GM21825 (cell line): Measurements from ENCODE around the gene THYN1.
A peak's percentile ranks its signal among the peaks of the same experiment; 100 is the strongest.

ENCODE experiments used
- ATAC-seq: cut with Tn5 transposase; IDR thresholded peaks from one replicate; pipeline ENCODE4 v1.9.1; 2021; ENCODE audit warnings: mild to moderate bottlenecking, moderate library complexity; ENCODE audit not compliant: unreplicated experiment

Gene THYN1

DNA sequence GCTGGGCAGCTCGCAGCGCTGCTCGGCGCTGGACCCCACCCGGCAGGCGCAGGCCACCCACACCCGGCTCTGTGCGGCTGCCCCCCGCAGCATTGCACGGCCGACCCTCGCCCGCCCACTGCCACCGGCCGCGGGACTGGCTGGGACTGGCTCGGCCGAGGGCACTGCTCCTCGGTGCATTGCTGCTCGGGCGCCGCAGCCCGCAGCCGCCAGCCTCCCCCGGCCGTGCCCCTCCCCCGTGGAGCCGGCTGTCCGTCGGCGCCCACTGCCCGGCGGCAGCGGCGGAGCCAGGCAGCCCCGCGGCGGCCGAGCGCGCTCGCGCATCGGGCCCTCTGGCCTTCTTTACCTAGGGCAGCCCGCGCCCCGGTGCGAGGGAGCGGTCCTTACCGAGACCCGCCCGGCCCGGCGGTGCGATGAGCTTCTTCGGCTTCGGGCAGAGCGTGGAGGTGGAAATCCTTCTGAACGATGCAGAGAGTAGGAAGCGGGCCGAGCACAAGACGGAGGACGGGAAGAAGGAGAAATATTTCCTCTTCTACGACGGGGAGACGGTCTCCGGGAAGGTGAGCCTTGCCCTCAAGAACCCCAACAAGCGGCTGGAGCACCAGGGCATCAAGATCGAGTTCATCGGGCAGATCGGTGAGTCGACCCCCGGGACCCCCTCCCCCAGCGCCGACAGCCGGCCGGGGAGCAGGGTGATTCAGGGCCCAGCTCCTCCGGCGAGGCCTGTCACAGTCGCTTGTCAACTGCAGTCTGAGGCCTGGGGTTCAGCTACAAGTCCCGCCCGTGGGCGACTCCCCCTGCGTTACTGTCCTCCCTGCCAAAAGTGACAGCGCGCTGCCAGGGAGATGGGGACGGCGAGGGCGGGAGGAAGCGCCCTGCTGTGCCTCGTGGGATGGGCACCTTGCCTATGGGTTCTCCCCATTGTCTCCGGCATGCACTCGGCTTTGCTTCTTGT lies 28.2 kb downstream of the THYN1 start:
- ATAC-seq = peak; percentile 20

DNA sequence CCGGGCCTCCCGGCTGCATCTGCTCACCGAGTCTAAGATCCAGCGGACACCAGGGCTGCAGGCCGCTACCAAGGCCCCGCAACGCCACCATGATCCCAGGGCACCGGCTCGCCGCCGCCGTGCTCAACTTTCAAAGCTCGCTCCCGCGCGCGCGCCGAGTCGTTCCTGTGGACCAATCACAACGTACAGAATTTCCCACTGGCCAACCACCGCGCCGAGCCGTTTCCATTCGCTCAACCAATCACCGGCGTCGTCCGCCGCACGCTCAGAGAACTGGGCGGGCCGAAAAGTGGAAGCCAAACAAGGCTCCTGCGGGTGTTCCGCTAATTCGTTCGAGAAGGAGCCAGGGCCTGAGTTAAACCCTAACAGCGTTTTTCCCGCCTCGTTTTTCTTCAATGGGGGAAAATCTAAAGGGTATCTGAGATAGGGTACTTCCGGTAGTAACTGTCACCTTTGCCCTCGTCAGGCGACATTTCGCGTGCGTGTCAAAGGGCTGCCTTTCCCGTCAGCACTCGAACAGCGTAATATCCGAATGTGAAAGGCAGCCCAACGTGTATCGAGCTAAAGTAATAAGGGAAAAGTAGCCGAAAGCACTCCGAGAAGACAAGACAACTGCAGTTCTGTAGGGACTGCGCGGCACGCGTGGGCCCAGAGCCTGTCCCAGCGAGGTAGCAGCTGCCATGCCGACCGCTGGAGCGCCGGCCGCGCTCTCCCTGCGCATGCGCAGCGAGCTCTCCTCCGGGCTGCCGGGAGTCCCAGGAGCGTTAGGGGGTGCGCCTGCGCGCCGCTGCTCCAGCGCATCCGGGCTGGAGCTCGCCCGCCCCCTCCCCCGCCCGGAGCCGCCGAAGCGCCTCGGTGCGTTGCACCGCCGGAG lies 29.1 kb downstream of the THYN1 start, which contains the start of the genes NCAPD3 and VPS26B:
TSS of gene NCAPD3 (minus strand) at position 132 of the 874 bp plus-strand sequence. CDS start at position 91, 41 bp downstream.
TSS of gene VPS26B (plus strand) at position 836 of the 874 bp plus-strand sequence. CDS start 452 bp downstream, outside the sequence.
- ATAC-seq = peak; percentile 70

DNA sequence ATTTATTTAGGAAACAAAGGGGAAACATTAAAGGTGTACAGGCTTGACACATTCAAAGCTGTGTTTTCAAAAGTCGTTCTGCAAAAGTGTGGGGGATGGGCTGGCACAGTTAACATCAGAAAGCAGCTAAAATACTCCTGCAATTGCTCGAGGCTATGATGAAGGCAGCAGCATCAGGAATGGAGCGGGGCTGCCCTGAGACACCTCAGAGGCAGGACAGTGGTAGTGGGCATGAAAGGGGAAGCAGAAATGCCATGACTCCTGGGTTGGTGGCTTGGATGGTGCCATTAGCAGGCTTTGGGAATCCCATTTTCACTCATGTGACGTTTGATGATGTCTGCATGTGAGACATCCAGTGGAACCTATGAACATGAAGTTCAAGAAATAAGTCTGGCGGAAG lies 30.0 kb downstream of the THYN1 start:
- ATAC-seq = no peak

DNA sequence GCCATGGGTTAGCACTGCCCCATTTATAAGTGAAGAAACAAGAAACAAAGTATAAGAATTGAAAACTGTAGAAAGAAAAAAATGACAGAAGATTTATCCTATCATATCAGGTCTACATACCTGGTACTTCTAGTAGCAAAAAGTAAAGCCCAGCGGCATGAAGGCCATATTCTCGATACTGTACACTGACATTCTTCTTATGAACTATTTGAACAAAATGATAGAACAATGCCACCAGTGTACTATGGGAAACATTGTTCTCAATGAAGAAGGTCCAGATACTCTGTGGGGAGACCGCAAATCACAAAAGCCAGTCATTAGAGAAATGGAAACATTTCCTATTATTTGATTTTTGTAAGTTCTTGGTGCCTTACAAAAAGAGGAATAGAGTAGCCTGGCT lies 36.3 kb downstream of the THYN1 start:
- ATAC-seq = no peak

DNA sequence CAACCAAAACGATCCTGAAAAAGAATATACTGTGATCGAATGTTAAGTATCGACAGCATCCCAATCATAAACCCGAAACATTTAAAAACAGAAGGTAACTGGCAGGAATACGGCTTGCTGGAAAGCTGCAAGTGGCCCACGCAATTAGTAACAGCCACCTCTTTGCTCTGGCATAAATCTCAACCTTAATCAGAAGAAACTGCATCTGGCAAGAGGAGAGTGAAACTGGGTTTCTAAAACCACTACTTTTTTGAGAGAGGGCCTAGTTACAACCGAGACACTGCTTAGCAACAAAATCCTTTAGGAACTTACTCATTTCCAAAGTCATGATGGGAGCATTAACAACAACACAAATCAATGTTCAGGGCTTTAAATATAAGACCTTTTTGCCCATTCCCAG lies 37.3 kb downstream of the THYN1 start:
- ATAC-seq = no peak

DNA sequence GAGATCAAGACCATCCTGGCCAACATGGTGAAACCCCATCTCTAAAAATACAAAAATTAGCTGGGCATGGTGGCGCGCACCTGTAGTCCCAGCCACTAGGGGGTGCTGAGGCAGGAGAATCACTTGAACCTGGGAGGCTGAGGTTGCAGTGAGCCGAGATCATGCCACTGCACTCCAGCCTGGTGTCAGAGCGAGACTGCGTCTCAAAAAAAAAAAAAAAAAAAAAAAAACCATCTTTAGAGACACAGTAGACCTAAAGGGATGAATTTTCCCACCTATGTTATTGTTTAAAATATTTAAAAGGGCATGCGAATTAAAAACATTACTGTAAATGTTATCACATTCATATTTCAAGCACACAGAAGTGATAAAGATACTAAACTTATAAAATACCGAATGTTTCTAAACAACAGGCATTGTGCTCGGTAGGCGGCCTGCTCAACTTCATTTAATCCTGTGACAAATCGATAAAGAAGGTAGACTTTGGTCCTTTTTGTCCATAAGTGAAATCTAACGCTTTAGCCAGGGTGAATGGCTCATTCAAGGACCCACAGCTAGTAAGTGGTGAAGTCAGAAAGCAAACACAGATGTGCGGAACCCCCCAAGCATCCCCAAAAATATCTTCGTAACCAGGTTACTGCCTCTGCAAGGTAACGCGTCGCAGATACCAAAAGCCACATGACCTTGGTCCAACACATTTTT lies 45.5 kb downstream of the THYN1 start:
- no peak for ATAC-seq

DNA sequence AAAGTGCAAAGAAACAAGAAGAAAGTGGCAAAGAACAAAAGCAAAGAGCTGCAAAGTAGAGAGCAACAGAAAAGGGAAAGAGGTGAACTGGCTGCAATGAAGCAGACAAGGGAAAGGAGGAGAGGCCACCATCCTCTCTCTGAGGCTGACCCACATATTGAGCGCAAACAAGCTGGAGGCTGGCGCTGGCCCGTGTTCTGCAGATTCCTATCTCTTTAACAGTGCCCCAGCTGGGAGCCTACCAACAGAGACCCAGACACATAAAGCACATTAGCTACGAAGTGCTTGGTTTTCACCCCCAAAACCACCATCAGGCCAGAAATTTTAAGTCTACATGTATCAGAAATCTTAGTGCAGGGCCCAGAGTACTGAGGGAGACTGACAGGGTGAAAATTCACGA lies 47.0 kb downstream of the THYN1 start:
- no peak for ATAC-seq

DNA sequence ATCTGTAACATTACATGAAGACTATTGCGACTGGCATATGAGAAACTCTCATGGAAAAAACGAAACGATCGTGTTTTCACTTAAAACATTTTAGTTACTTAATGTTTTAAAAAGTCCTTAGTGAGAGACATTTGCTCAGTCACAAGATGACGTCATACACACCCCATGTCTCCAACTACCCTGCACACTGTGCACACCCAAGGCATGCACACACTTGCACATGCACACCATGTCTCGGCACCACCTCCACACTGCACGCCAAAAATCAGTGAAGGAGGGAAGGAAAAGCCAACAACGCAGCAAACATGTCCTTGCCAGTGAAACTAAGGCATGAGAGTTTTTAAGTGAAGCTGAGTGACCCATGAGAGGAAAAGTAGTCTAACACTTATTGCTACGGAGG lies 47.4 kb downstream of the THYN1 start:
- no peak for ATAC-seq

DNA sequence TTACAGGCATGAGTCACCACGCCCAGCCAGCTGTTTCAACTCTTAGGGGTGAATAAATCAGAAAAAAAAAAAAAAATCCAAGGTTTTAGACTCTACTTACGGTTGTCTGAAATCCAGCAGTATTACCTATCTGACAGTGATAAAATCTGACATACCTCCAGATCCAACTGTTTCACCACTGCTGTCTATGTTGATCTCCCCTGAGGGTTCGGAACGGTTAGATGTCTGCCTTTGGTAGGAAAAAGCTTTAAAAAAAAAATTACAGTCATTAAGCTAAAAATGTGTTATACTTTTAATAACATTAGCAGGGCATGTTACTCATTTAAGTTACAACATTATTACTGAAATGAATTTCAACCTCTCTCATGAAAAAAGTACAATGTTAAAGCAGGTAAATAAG lies 50.5 kb downstream of the THYN1 start:
- no peak for ATAC-seq

DNA sequence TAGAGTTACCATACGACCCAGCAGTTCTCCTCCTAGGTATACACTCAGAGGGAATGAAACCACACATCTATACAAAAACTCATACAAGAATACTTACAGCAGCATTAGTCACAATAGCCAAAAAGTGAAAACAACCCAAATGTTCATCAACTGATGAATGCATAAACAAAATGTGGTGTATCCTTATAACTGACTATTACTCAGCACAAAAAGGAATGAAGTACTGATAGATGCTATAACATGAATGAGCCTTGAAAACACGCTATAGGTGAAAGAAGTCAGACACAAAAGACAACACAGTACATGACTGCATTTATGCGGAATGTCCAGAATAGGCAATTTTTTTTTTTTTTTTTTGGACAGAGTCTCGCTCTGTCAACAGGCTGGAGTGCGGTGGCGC lies 52.5 kb downstream of the THYN1 start:
- no peak for ATAC-seq

DNA sequence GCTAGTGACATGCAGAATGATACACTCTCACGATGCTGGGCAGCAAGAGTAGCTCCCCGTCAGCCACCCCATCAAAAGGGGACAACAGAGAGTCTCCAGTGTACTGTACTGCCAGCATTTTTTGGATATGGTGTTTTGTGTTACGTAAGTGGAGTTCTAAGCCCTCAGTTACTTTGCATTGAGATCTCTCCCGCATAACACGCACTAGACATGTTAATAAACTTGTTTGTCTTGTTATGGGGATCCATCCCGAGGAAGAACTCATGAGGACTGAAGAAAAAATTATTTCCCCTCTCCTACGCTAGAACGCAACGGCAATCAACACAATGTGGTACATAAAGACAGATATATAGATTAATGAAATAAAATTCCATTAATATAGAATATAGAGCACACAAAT lies 53.6 kb downstream of the THYN1 start:
- ATAC-seq = no peak
